Hepatocyte (in vitro differentiated cells): ENCODE measurements around the gene SV2C. TPM values are rescaled to one million over a fixed set of nuclear protein-coding genes. Genes with fewer than 3 reads are reported as not detected.

Experiments
- DNase-seq: peaks from one replicate; pipeline ENCODE4 v3.0.0-alpha.2; 2016; ENCODE audit warnings: low spot score
- H2AFZ ChIP-seq: fragments of 200-600 bp; sonication (generic); 2 replicates; pipeline ENCODE4 v1.6.0; 2016; ENCODE audit warnings: antibody characterized with exemption, mild to moderate bottlenecking
- H3K27ac ChIP-seq: fragments of 200-600 bp; sonication (generic); 2 replicates; pipeline ENCODE4 v1.5.1; 2016; ENCODE audit warnings: mild to moderate bottlenecking
- H3K27me3 ChIP-seq: fragments of 200-600 bp; sonication (generic); 2 replicates; pipeline ENCODE4 v1.6.1; 2016
- H3K36me3 ChIP-seq: fragments of 200-600 bp; sonication (generic); replicated peaks from 2 replicates; pipeline ENCODE4 v1.5.1; 2016; ENCODE audit warnings: low read depth; ENCODE audit not compliant: insufficient read depth
- H3K4me1 ChIP-seq: fragments of 200-600 bp; sonication (generic); 2 replicates; pipeline ENCODE4 v1.5.1; 2016; ENCODE audit warnings: mild to moderate bottlenecking, moderate library complexity; ENCODE audit not compliant: insufficient read depth
- H3K4me2 ChIP-seq: fragments of 200-600 bp; sonication (generic); 2 replicates; pipeline ENCODE4 v1.6.0; 2016
- H3K4me3 ChIP-seq: fragments of 200-600 bp; sonication (generic); 2 replicates; pipeline ENCODE4 v1.5.1; 2016; ENCODE audit warnings: mild to moderate bottlenecking
- H3K79me2 ChIP-seq: fragments of 200-600 bp; sonication (generic); 2 replicates; pipeline ENCODE4 v1.6.0; 2017; ENCODE audit warnings: mild to moderate bottlenecking
- H3K9me2 ChIP-seq: fragments of 200-600 bp; sonication (generic); replicated peaks from 2 replicates; pipeline ENCODE4 v1.6.0; 2017; ENCODE audit warnings: mild to moderate bottlenecking; ENCODE audit not compliant: insufficient read depth
- H3K9me3 ChIP-seq: fragments of 200-600 bp; sonication (generic); 2 replicates; pipeline ENCODE4 v1.5.1; 2016; ENCODE audit warnings: low read depth, mild to moderate bottlenecking
- H4K20me1 ChIP-seq: fragments of 200-600 bp; sonication (generic); 2 replicates; pipeline ENCODE4 v1.6.0; 2016; ENCODE audit warnings: mild to moderate bottlenecking; ENCODE audit not compliant: insufficient read depth, poor library complexity, severe bottlenecking
- EZH2 ChIP-seq: fragments of 200-600 bp; sonication (generic); IDR thresholded peaks from 2 replicates; pipeline ENCODE4 v1.6.1; 2016; ENCODE audit warnings: antibody characterized with exemption, mild to moderate bottlenecking, borderline replicate concordance
- EZH2phosphoT487 ChIP-seq: fragments of 200-600 bp; sonication (generic); IDR thresholded peaks from one replicate; pipeline ENCODE4 v1.6.1; 2018; ENCODE audit warnings: antibody characterized with exemption, mild to moderate bottlenecking, low read depth, moderate library complexity; ENCODE audit not compliant: unreplicated experiment, severe bottlenecking
- WGBS: methylation state at CpG from one replicate; pipeline ENCODE4 v1.1.6; 2016; ENCODE audit warnings: low lambda C conversion rate; ENCODE audit errors: missing lambda C conversion rate; 5-methylcytosine and 5-hydroxymethylcytosine counted together
- polyA plus RNA-seq: library from polyadenylated mRNA; unstranded; fragments of >200 nt; fragmentation: Nextera tagmentation; extraction: Ambion mirVana; gene quantifications from 2 replicates; pipeline ENCODE4 v1.2.1, GENCODE V29; 2016
- total RNA-seq: library from RNA; depleted of rRNA; stranded (reverse); fragments of >200 nt; gene quantifications from 2 replicates; pipeline ENCODE4 v1.2.3, GENCODE V29; 2014
- TF ChIP-seq, protein P1 (sequence below): fragments of 200-600 bp; sonication (generic); IDR thresholded peaks from 2 replicates; pipeline ENCODE4 v1.5.1; 2016; ENCODE audit warnings: antibody characterized with exemption, mild to moderate bottlenecking; ENCODE audit not compliant: poor library complexity

Gene SV2C
- total and polyA plus RNA-seq, 2 experiments from 2014 or later = under 0.01 to 0.05 TPM

DNA sequence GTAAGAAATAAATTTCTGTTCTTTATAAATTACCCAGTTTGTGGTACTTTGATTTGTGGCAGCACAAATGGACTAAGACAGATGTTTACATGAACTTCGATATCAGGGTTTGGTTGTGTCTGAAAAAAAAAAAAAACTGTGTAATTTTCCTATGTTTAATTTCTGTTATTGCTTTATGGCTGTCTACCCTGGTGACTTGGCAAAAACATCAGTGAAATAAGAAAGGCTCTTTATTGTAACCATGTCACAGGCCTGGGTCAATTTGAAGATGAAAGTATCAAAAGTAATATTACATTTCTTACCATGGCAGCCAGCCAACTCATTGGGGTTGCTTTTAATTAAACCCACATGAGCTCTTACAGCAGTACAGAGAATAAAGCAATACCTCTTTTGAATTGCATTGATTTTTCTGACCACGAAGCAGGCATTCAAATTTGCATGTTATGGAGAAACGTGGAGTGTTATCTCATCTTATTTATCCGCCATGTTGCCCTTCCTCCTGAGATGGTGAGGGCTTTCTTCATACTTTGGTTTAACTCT lies 20.6 kb upstream of the SV2C start:
- no peak for DNase-seq
- H3K4me2 ChIP-seq = no peak overlapping the region
- no peaks in the 10 kb centered on the region for H3K9me2 ChIP-seq
- TF ChIP-seq, protein P1, sequence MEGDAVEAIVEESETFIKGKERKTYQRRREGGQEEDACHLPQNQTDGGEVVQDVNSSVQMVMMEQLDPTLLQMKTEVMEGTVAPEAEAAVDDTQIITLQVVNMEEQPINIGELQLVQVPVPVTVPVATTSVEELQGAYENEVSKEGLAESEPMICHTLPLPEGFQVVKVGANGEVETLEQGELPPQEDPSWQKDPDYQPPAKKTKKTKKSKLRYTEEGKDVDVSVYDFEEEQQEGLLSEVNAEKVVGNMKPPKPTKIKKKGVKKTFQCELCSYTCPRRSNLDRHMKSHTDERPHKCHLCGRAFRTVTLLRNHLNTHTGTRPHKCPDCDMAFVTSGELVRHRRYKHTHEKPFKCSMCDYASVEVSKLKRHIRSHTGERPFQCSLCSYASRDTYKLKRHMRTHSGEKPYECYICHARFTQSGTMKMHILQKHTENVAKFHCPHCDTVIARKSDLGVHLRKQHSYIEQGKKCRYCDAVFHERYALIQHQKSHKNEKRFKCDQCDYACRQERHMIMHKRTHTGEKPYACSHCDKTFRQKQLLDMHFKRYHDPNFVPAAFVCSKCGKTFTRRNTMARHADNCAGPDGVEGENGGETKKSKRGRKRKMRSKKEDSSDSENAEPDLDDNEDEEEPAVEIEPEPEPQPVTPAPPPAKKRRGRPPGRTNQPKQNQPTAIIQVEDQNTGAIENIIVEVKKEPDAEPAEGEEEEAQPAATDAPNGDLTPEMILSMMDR = no peak
- no peak for TF ChIP-seq EZH2
- TF ChIP-seq EZH2phosphoT487 = no peak
- H3K27ac ChIP-seq = no peak overlapping the region
- no peaks in the 10 kb centered on the region for H3K4me1 ChIP-seq
- no peak overlapping the region for H3K4me3 ChIP-seq
- H3K27me3 ChIP-seq = peaks cover 3% of the 10 kb centered on the region
- no peaks in the 10 kb centered on the region for H4K20me1 ChIP-seq
- WGBS = 48% methylated on average over 4 of the region's 4 CpGs
- H3K79me2 ChIP-seq = no peaks in the 10 kb centered on the region
- H2AFZ ChIP-seq = no peak overlapping the region
- H3K36me3 ChIP-seq = no peaks in the 10 kb centered on the region
- no peaks in the 10 kb centered on the region for H3K9me3 ChIP-seq

DNA sequence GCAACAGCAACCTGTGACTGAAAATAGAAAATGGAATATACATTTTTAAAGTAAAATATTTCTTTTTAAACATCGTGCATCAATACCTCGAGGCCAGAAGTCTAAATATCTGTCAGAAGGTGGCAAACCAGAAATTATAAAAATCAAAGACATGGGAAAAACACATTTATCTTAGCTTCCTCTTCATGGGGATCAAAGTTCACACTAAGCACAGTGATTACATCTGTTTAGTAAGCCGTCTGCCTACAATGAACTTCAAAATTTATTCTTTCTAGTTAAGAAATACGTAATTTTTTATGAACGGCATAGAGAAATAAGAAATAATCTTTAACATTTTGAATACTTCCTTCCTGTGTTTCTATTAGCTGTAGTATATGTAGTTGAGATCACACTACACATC lies 17.9 kb upstream of the SV2C start:
- no peaks in the 10 kb centered on the region for H3K79me2 ChIP-seq

DNA sequence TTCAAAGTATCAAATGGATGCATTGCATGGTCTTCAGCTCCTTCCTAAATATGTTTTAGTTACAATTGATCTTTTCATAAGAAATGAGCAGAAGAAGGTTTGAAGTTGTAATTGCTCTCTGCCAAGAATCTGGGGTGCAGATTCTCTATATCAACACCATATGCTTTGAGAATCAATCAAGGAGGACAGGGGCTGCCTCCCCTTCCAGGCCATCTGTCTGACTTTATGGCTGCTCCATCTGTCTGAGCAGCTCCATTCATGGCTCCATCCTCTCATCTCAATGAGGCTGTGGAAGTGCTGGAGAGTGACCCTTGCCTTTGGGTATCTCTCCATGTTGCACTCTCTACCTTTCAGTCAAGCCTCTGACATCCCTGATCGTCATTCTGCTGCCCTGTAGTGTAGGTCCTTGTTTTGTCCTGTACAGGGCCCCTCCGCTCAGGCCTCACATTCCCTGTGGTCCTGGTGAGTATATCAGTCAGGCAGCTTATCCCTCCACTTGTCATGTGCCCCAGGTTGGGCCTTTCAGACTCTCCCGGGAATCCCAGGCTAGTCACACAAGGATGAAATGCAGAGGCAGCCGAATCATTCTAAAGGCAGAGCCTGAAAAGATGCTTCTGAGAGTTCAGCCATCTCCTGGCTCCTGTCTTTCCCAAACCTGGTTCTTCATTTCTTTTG lies 14.0 kb upstream of the SV2C start:
- no peak for TF ChIP-seq EZH2
- TF ChIP-seq, protein P1 = no peak
- TF ChIP-seq EZH2phosphoT487 = no peak

More for the DNA sequence above, 17.9 kb upstream of the SV2C start:
- Histone ChIP-seq H4K20me1 (no peaks in the 10 kb centered on the region), H3K9me2 (no peaks in the 10 kb centered on the region), H3K4me2 (no peak overlapping the region), H3K36me3 (no peaks in the 10 kb centered on the region), H2AFZ (no peak overlapping the region), H3K9me3 (no peaks in the 10 kb centered on the region), H3K4me3 (no peak overlapping the region), H3K27me3 (no peaks in the 10 kb centered on the region), H3K4me1 (no peaks in the 10 kb centered on the region), H3K27ac (no peak overlapping the region)
- WGBS = 78% methylated on average over 5 of the region's 5 CpGs
- no peak for DNase-seq
- TF ChIP-seq EZH2 (no peak), EZH2phosphoT487 (no peak)
- TF ChIP-seq, protein P1 = no peak

More for the DNA sequence above, 14.0 kb upstream of the SV2C start:
- Histone ChIP-seq H3K9me2 (no peaks in the 10 kb centered on the region), H3K9me3 (no peaks in the 10 kb centered on the region), H3K27me3 (peaks cover 14% of the 10 kb centered on the region), H3K36me3 (no peaks in the 10 kb centered on the region), H3K4me2 (no peak overlapping the region), H2AFZ (no peak overlapping the region), H3K27ac (no peak overlapping the region), H3K4me3 (no peak overlapping the region), H4K20me1 (no peaks in the 10 kb centered on the region), H3K79me2 (no peaks in the 10 kb centered on the region), H3K4me1 (no peaks in the 10 kb centered on the region)
- no peak for DNase-seq
- WGBS = 86% methylated on average over 4 of the region's 4 CpGs
